H1 (cell line): Measurements from ENCODE around the gene JAKMIP3. TPM values are rescaled to one million over a fixed set of nuclear protein-coding genes. Genes with fewer than 3 reads are reported as not detected.

Source experiments
- CTCF ChIA-PET: fragments of 300-600 bp; sonication (Branson Sonifier 250); formaldehyde crosslinking; loops from one replicate; lab custom pipeline; 2021; ENCODE audit not compliant: partially characterized antibody; lab: Charles Lee
- POLR2A ChIA-PET: fragments of 300-600 bp; sonication (Branson Sonifier 250); formaldehyde crosslinking; loops from one replicate; lab custom pipeline; 2021; ENCODE audit warnings: inconsistent platforms; ENCODE audit not compliant: partially characterized antibody; lab: Charles Lee
- DNase-seq, 2 experiments: peaks; one replicate each; pipeline versions ENCODE4 v3.0.0 to v3.0.0-alpha.2; 2010 to 2022; ENCODE audit warnings: low spot score in 2 of 2, low read depth in 1 of 2, mixed read lengths in 1 of 2
- FAIRE-seq: peaks from 2 replicates; lab custom pipeline; 2011; peaks lifted over from hg19 to GRCh38; lab: Jason Lieb, UNC
- H2AFZ ChIP-seq: 2 replicates; pipeline ENCODE4 v1.8.1; 2012; ENCODE audit warnings: low read length, inconsistent platforms
- H2AK5ac ChIP-seq: 2 replicates; pipeline ENCODE4 v1.6.1; 2013; ENCODE audit warnings: low read depth, low read length
- H2BK120ac ChIP-seq: replicated peaks from 2 replicates; pipeline ENCODE3; 2013; ENCODE audit warnings: low read depth, low read length, inconsistent platforms
- H2BK12ac ChIP-seq: 2 replicates; pipeline ENCODE4 v1.6.1; 2013; ENCODE audit warnings: low read depth, low read length
- H2BK15ac ChIP-seq: 2 replicates; pipeline ENCODE4 v1.6.1; 2013; ENCODE audit warnings: low read length
- H2BK20ac ChIP-seq: 2 replicates; pipeline ENCODE4 v1.6.1; 2013; ENCODE audit warnings: low read length
- H2BK5ac ChIP-seq: 2 replicates; pipeline ENCODE4 v1.6.1; 2013; ENCODE audit warnings: low read depth, low read length
- H3K14ac ChIP-seq: 2 replicates; pipeline ENCODE4 v1.6.1; 2013; ENCODE audit warnings: inconsistent platforms; ENCODE audit not compliant: insufficient read length
- H3K18ac ChIP-seq: 2 replicates; pipeline ENCODE4 v1.6.1; 2013; ENCODE audit warnings: low read length; ENCODE audit errors: extremely low read depth
- H3K23ac ChIP-seq: 2 replicates; pipeline ENCODE4 v1.6.1; 2013; ENCODE audit warnings: inconsistent platforms; ENCODE audit not compliant: insufficient read length
- H3K23me2 ChIP-seq: 2 replicates; pipeline ENCODE4 v1.6.1; 2013; ENCODE audit warnings: low read depth, low read length
- H3K27ac ChIP-seq: 2 replicates; pipeline ENCODE4 v1.6.1; 2011; ENCODE audit warnings: low read depth, low read length, inconsistent platforms
- H3K27me3 ChIP-seq, 4 experiments: replicated peaks in 1 of 4; 1 replicate in 1 of 4; 2 replicates in 3 of 4; pipeline versions ENCODE4 v1.6.1 to v1.8.1; 2011 to 2013; ENCODE audit warnings: low read length in 3 of 4, mild to moderate bottlenecking in 3 of 4, inconsistent platforms in 2 of 4, mixed read lengths in 2 of 4, moderate library complexity in 1 of 4; ENCODE audit not compliant: control insufficient read depth in 3 of 4, insufficient read depth in 3 of 4; ENCODE audit errors: extremely low read depth in 1 of 4
- H3K36me3 ChIP-seq, 4 experiments: 2 replicates each; pipeline versions ENCODE4 v1.6.1 to v1.8.1; 2011 to 2013; ENCODE audit warnings: mild to moderate bottlenecking in 4 of 4, low read length in 3 of 4, moderate library complexity in 2 of 4, control low read depth in 1 of 4, inconsistent platforms in 1 of 4; ENCODE audit not compliant: insufficient read depth in 4 of 4, control insufficient read depth in 2 of 4
- H3K4ac ChIP-seq: replicated peaks from 2 replicates; pipeline ENCODE3; 2013; ENCODE audit warnings: low read length, low read depth, mixed read lengths, inconsistent platforms; ENCODE audit not compliant: insufficient read length
- H3K4me1 ChIP-seq, 4 experiments: replicated peaks in 1 of 4; 1 replicate in 1 of 4; 2 replicates in 3 of 4; pipeline versions ENCODE4 v1.6.1 to v1.8.1; 2011 to 2013; ENCODE audit warnings: low read length in 3 of 4, inconsistent platforms in 2 of 4, mixed read lengths in 1 of 4; ENCODE audit not compliant: insufficient read depth in 4 of 4, control insufficient read depth in 3 of 4
- H3K4me2 ChIP-seq, 2 experiments: 2 replicates each; pipeline versions ENCODE4 v1.6.1 to v1.8.1; 2011 to 2013; ENCODE audit warnings: low read depth in 2 of 2, low read length in 2 of 2, control low read depth in 1 of 2, inconsistent platforms in 1 of 2, mild to moderate bottlenecking in 1 of 2; ENCODE audit not compliant: insufficient read depth in 1 of 2
- H3K4me3 ChIP-seq, 4 experiments: fragments of 200-600, 300-600 bp in 1 of 4; sonication (generic), shearing (Covaris generic), sonication (Bioruptor Twin) in 1 of 4; 2 replicates each; pipeline versions ENCODE4 v1.5.1 to v1.8.1; 2011 to 2016; ENCODE audit warnings: low read length in 4 of 4, low read depth in 3 of 4, control low read depth in 2 of 4, inconsistent platforms in 2 of 4, mild to moderate bottlenecking in 2 of 4, mixed read lengths in 1 of 4, moderate library complexity in 1 of 4; ENCODE audit not compliant: insufficient read depth in 2 of 4; ENCODE audit errors: extremely low read depth in 1 of 4
- H3K56ac ChIP-seq: replicated peaks from 2 replicates; pipeline ENCODE3; 2013; ENCODE audit warnings: low read depth, mild to moderate bottlenecking, mixed read lengths, low read length, inconsistent platforms; ENCODE audit not compliant: insufficient read length
- H3K79me1 ChIP-seq: 2 replicates; pipeline ENCODE4 v1.6.1; 2013; ENCODE audit warnings: low read depth, low read length, control low read depth
- H3K79me2 ChIP-seq, 2 experiments: 2 replicates each; pipeline versions ENCODE4 v1.6.1 to v1.8.1; 2012 to 2013; ENCODE audit warnings: low read length in 2 of 2, mild to moderate bottlenecking in 2 of 2, inconsistent platforms in 1 of 2; ENCODE audit not compliant: insufficient read depth in 2 of 2, control insufficient read depth in 1 of 2
- H3K9ac ChIP-seq, 4 experiments: replicated peaks in 1 of 4; 1 replicate in 1 of 4; 2 replicates in 3 of 4; pipeline versions ENCODE4 v1.6.1 to v1.8.1; 2011 to 2013; ENCODE audit warnings: low read depth in 3 of 4, low read length in 3 of 4, control low read depth in 2 of 4, mild to moderate bottlenecking in 2 of 4, moderate library complexity in 2 of 4, inconsistent platforms in 1 of 4; ENCODE audit errors: extremely low read depth in 1 of 4
- H3K9me3 ChIP-seq, 2 experiments: 2 replicates each; pipeline versions ENCODE4 v1.6.1 to v1.8.1; 2012 to 2013; ENCODE audit warnings: mild to moderate bottlenecking in 2 of 2, moderate library complexity in 2 of 2, control low read depth in 1 of 2, inconsistent platforms in 1 of 2, low read depth in 1 of 2, low read length in 1 of 2, mixed read lengths in 1 of 2; ENCODE audit not compliant: insufficient read depth in 2 of 2
- H4K20me1 ChIP-seq, 2 experiments: replicated peaks in 1 of 2; 2 replicates each; pipeline versions ENCODE3 to v1.8.1; 2011 to 2013; ENCODE audit warnings: inconsistent platforms in 2 of 2, low read length in 2 of 2, mild to moderate bottlenecking in 1 of 2; ENCODE audit not compliant: insufficient read depth in 2 of 2, control insufficient read depth in 1 of 2
- H4K5ac ChIP-seq: 2 replicates; pipeline ENCODE4 v1.6.1; 2013; ENCODE audit warnings: low read length, low read depth, mixed read lengths, inconsistent platforms; ENCODE audit not compliant: insufficient read length
- H4K8ac ChIP-seq: 2 replicates; pipeline ENCODE4 v1.8.0; 2013; ENCODE audit warnings: mild to moderate bottlenecking, moderate library complexity, low read length, inconsistent platforms; ENCODE audit not compliant: insufficient read depth; ENCODE audit errors: extremely low read depth
- H4K91ac ChIP-seq: replicated peaks from 2 replicates; pipeline ENCODE3; 2013; ENCODE audit warnings: low read length, mixed read lengths, inconsistent platforms; ENCODE audit not compliant: insufficient read length
- ASH2L ChIP-seq: fragments of 200-600, 300-600 bp; sonication (generic); IDR thresholded peaks from one replicate; pipeline ENCODE4 v1.7.1; 2017; ENCODE audit warnings: low read length
- CBX8 ChIP-seq: fragments of 300-800, 300-1000 bp; sonication (generic); IDR thresholded peaks from 2 replicates; pipeline ENCODE4 v1.7.1; 2016; ENCODE audit warnings: low read depth, low read length, borderline replicate concordance
- CEBPB ChIP-seq: IDR thresholded peaks from 2 replicates; pipeline ENCODE4 v1.6.1; 2012; ENCODE audit warnings: low read depth, low read length
- CHD1 ChIP-seq: IDR thresholded peaks from 2 replicates; pipeline ENCODE4 v1.6.1; 2012; ENCODE audit warnings: low read depth, low read length, improper control_type of control experiment
- FOSL1 ChIP-seq: IDR thresholded peaks from 2 replicates; pipeline ENCODE4 v1.6.1; 2011; ENCODE audit warnings: mild to moderate bottlenecking, low read depth, low read length, moderate library complexity; ENCODE audit not compliant: insufficient read depth
- HDAC2 ChIP-seq, 2 experiments: fragments of 300-600 bp in 1 of 2; sonication (generic) in 1 of 2; IDR thresholded peaks; 2 replicates each; pipeline ENCODE4 v1.6.1; 2011 to 2012; ENCODE audit warnings: low read depth in 2 of 2, low read length in 2 of 2, mild to moderate bottlenecking in 2 of 2, moderate library complexity in 2 of 2, borderline replicate concordance in 1 of 2, inconsistent platforms in 1 of 2
- NRF1 ChIP-seq: IDR thresholded peaks from 2 replicates; pipeline ENCODE4 v1.6.1; 2011; ENCODE audit warnings: mild to moderate bottlenecking, low read depth, low read length, improper control_type of control experiment
- POLR2AphosphoS5 ChIP-seq: IDR thresholded peaks from 2 replicates; pipeline ENCODE4 v1.6.1; 2011; ENCODE audit warnings: low read depth, low read length
- SIN3A ChIP-seq, 2 experiments: IDR thresholded peaks in 1 of 2; conservative IDR thresholded peaks in 1 of 2; 2 replicates each; pipeline ENCODE4 v1.6.1; 2011 to 2012; ENCODE audit warnings: low read length in 2 of 2, improper control_type of control experiment in 1 of 2, low read depth in 1 of 2, mild to moderate bottlenecking in 1 of 2
- WGBS, 2 experiments: shearing (Covaris generic) in 1 of 2; methylation state at CpG; one replicate each; pipeline versions ENCODE4 v1.1.6 to v1.1.7; 2013 to 2015; ENCODE audit warnings: low lambda C conversion rate in 2 of 2, mixed read lengths in 2 of 2, inconsistent platforms in 1 of 2, low coverage in 1 of 2, missing lambda C conversion rate in 1 of 2; ENCODE audit not compliant: insufficient replicate concordance in 2 of 2, insufficient coverage in 1 of 2, insufficient read length in 1 of 2; ENCODE audit errors: extremely low coverage in 1 of 2, missing lambda C conversion rate in 1 of 2; 5-methylcytosine and 5-hydroxymethylcytosine counted together
- polyA plus RNA-seq, 7 experiments: library from polyadenylated mRNA; depleted of rRNA in 3 of 7; stranded (reverse) in 5 of 7; unstranded in 2 of 7; fragments of >200 nt in 5 of 7; fragments of 200-250 nt in 2 of 7; gene quantifications; 1 replicate in 5 of 7; 2 replicates in 1 of 7; 4 replicates in 1 of 7; pipeline versions ENCODE4 v1.2.1 to v1.2.3, GENCODE V29; 2011 to 2013; ENCODE audit warnings: missing spikeins in 2 of 7, mixed read lengths in 2 of 7
- total RNA-seq: library from RNA; stranded (reverse); fragmentation: NEBNext Ultra II Directional; extraction: Animal tissue kit (Norgen Biotek cat#: 25700); gene quantifications from 2 replicates; pipeline ENCODE4 v1.2.1, GENCODE V29; 2021

Gene JAKMIP3
- total and polyA plus RNA-seq, 2 of the 8 experiments (the other 6 are each of a cell fraction or from before 2014, with no cell fraction given): 0.83 to 0.91 TPM

- no peaks in the 10 kb centered on the region; the same call in 1 of the 2 replicates for H3K23me2 ChIP-seq
- H3K14ac ChIP-seq: no peak overlapping the region
- H3K18ac ChIP-seq: peak overlapping the region; percentile 90
- no peaks in the 10 kb centered on the region for H4K20me1 ChIP-seq
- peak overlapping the region; percentile 47 for H4K91ac ChIP-seq
- FAIRE-seq (no peak), DNase-seq (no peak)
- H4K8ac ChIP-seq: no peak overlapping the region
- no peak overlapping the region; the same call in 1 of the 2 replicates for H2BK5ac ChIP-seq
- no peak overlapping the region for H3K4ac ChIP-seq
- H4K5ac ChIP-seq: no peak overlapping the region
- peak overlapping the region; percentile 65; the same call in 1 of the 2 replicates for H2BK15ac ChIP-seq
- no peak overlapping the region for H3K27ac ChIP-seq
- H3K4me3 ChIP-seq: peak overlapping the region in 1 of 4 experiments; percentile 37; a peak in 2 of 8 replicates
- no peak overlapping the region for H2AK5ac ChIP-seq
- H3K9ac ChIP-seq: no peak overlapping the region
- H2BK12ac ChIP-seq: 0 out of 2 replicates have a peak overlapping the region, but pooled peaks have one; percentile 28
- H3K23ac ChIP-seq: no peak overlapping the region
- CTCF ChIA-PET: interaction anchor here (1.0 to 2.1 kb wide), 4 partner anchors 9 to 77 kb away, joined by 3 to 11 read pairs (median 4); no protein-coding TSS in a partner anchor
- 83% methylated on average over 15 of the region's 15 CpGs; no CpG with 5 or more reads in 1 of the 2 experiments for WGBS, 2 experiments
- POLR2A ChIA-PET: interaction anchor here (0.6 to 1.2 kb wide), 2 partner anchors 68 to 1277 kb away, joined by 3 read pairs; no protein-coding TSS in a partner anchor
- H3K9me3 ChIP-seq: peaks cover 0 to 4% of the 10 kb centered on the region in 2 experiments; a peak in 1 of 4 replicates
- no peak overlapping the region for H3K56ac ChIP-seq
- peak overlapping the region; percentile 58 to 75 for H3K4me2 ChIP-seq
- H3K27me3 ChIP-seq: peaks cover 0 to 2% (median 0%) of the 10 kb centered on the region in 4 experiments; a peak in 2 of 7 replicates
- H2BK120ac ChIP-seq: no peak overlapping the region
- no peak for TF ChIP-seq ASH2L
- no peak for TF ChIP-seq POLR2AphosphoS5
- TF ChIP-seq CHD1: no peak
- no peak for TF ChIP-seq SIN3A (conservative IDR thresholded peaks at IDR 0.05 in 1 of 2, IDR thresholded peaks at IDR 0.05 in 1 of 2; ENCODE audit: low read depth in 1 of 2, low read length in 2 of 2)
- no peak for TF ChIP-seq FOSL1
- no peak for TF ChIP-seq HDAC2 (IDR thresholded peaks at IDR 0.05; ENCODE audit: borderline replicate concordance in 1 of 2, low read depth in 2 of 2, low read length in 2 of 2)
- no peak for TF ChIP-seq NRF1
- TF ChIP-seq CEBPB: no peak
- no peak for TF ChIP-seq CBX8
- TF ChIP-seq, all 59 proteins: peak for 0
- Histone ChIP-seq H3K4me1 (peaks cover 0 to 17% (median 11%) of the 10 kb centered on the region in 4 experiments; a peak in 6 of 7 replicates), H3K79me2 (no peaks in the 10 kb centered on the region), H2AFZ (no peak overlapping the region), H2BK20ac (no peak overlapping the region), H3K36me3 (no peaks in the 10 kb centered on the region), H3K79me1 (no peaks in the 10 kb centered on the region)
Measured at GRCh38 chr10:132066186-132066585, 440 bp downstream of the JAKMIP3 start.
